ENCODE data around the gene DNAAF1. TPM values are rescaled to one million over a fixed set of nuclear protein-coding genes. Genes with fewer than 3 reads are reported as not detected.

DNAAF1 gene
- total and polyA plus RNA-seq, 2 experiments from 2014 or later = 0.42 TPM

- no peak overlapping the region for H3K27ac Mint-ChIP-seq
- 0 out of 2 replicates have a peak, but pooled peaks cover 6% of the 10 kb centered on the region for H3K4me1 ChIP-seq (ENCODE audit: insufficient read depth)
- 0 out of 2 replicates have a peak, but pooled peaks cover 4% of the 10 kb centered on the region for H4K20me1 ChIP-seq (replicated peaks; ENCODE audit: insufficient read depth)
- H3K79me2 ChIP-seq (replicated peaks; ENCODE audit: insufficient read depth) = peaks cover 31% of the 10 kb centered on the region
- no peak overlapping the region for H3K4me2 ChIP-seq
- no peak for ATAC-seq
- no peaks in the 10 kb centered on the region for H3K9me3 Mint-ChIP-seq
- DNase-seq (ENCODE audit: low spot score) = no peak
- H3K4me3 Mint-ChIP-seq = no peak overlapping the region
- H3K27ac ChIP-seq (ENCODE audit: low read depth) = no peak overlapping the region
- H3K27me3 ChIP-seq (ENCODE audit: insufficient read depth) = no peaks in the 10 kb centered on the region
- no peak overlapping the region for H3K4me3 ChIP-seq
- H3K27me3 Mint-ChIP-seq (ENCODE audit: insufficient read depth, low read depth, poor library complexity) = peaks cover 6% of the 10 kb centered on the region
- H3K9me2 ChIP-seq (ENCODE audit: insufficient read depth) = no peaks in the 10 kb centered on the region
- no peaks in the 10 kb centered on the region for H3F3A ChIP-seq (replicated peaks; ENCODE audit: low read depth)
- H3K36me3 ChIP-seq (ENCODE audit: insufficient read depth) = no peaks in the 10 kb centered on the region; the same call in 1 of the 2 replicates
- H3K36me3 Mint-ChIP-seq (ENCODE audit: low read depth) = peaks cover 38% of the 10 kb centered on the region
- H3K4me1 Mint-ChIP-seq = peaks cover 7% of the 10 kb centered on the region; the same call in 2 of the 3 replicates
- H2AFZ ChIP-seq = no peak overlapping the region
- TF ChIP-seq ZNF462 (CRISPR knock-in tag; IDR thresholded peaks at IDR 0.05) (no peak), EZH2phosphoT487 (IDR thresholded peaks at IDR 0.05; ENCODE audit: unreplicated experiment) (no peak), ETS1 (IDR thresholded peaks at IDR 0.05) (no peak), JUNB (IDR thresholded peaks at IDR 0.05; ENCODE audit: unreplicated experiment) (no peak), ZNF114 (CRISPR knock-in tag; IDR thresholded peaks at IDR 0.05) (no peak), STAT1 (IDR thresholded peaks at IDR 0.05; ENCODE audit: unreplicated experiment) (no peak), CREB1 (CRISPR knock-in tag; IDR thresholded peaks at IDR 0.05; ENCODE audit: low read depth) (no peak), REST (IDR thresholded peaks at IDR 0.05; ENCODE audit: unreplicated experiment) (no peak), NANOG (IDR thresholded peaks at IDR 0.05; ENCODE audit: borderline replicate concordance) (no peak), ZNF331 (CRISPR knock-in tag; IDR thresholded peaks at IDR 0.05; ENCODE audit: low read depth) (no peak), EZH2 (IDR thresholded peaks at IDR 0.05; ENCODE audit: low read depth, unreplicated experiment) (no peak), POLR2AphosphoS5 (IDR thresholded peaks at IDR 0.05; ENCODE audit: low read depth) (no peak), CTCF (conservative IDR thresholded peaks at IDR 0.05; ENCODE audit: low read depth in 2 of 2) (no peak)
Measured at GRCh38 chr16:84183572-84183875, 38.4 kb downstream of the DNAAF1 start.
